Endothelial cell of umbilical vein (primary cell): ENCODE data around the gene BDKRB2. TPM values are rescaled to one million over a fixed set of nuclear protein-coding genes. Genes with fewer than 3 reads are reported as not detected.

ENCODE experiments used
- BruUV-seq: library from RNA; stranded (reverse); fragments of 400-500 nt; replicated peaks from 2 replicates; lab custom pipeline; 2021; lab: Mats Ljungman, UMichigan
- CTCF ChIA-PET: fragments of 300-600, 350-600 bp; sonication (Branson Sonifier 250); formaldehyde crosslinking; loops from one replicate; lab custom pipeline; 2021; ENCODE audit warnings: antibody characterized with exemption, inconsistent platforms; lab: Charles Lee
- POLR2A ChIA-PET: fragments of 300-600, 350-600 bp; sonication (Branson Sonifier 250); formaldehyde crosslinking; loops from one replicate; lab custom pipeline; 2021; ENCODE audit warnings: antibody characterized with exemption, inconsistent platforms; lab: Charles Lee
- DNase-seq: peaks from one replicate; pipeline ENCODE4 v3.0.0-alpha.2; 2011; ENCODE audit warnings: low read depth, low spot score
- FAIRE-seq: peaks from 2 replicates; lab custom pipeline; 2011; peaks lifted over from hg19 to GRCh38; lab: Jason Lieb, UNC
- H2AFZ ChIP-seq: 2 replicates; pipeline ENCODE4 v1.6.0; 2012; ENCODE audit warnings: low read depth, low read length, control low read depth, inconsistent platforms
- H3K27ac ChIP-seq: 2 replicates; pipeline ENCODE4 v1.5.1; 2011; ENCODE audit warnings: low read depth, mild to moderate bottlenecking, control low read depth, low read length, moderate library complexity; ENCODE audit not compliant: insufficient read depth
- H3K27me3 ChIP-seq, 2 experiments: 2 replicates each; pipeline versions ENCODE4 v1.6.0 to v1.6.1; 2011; ENCODE audit warnings: low read length in 2 of 2, mixed read lengths in 1 of 2; ENCODE audit not compliant: control insufficient read depth in 2 of 2, insufficient read depth in 2 of 2
- H3K36me3 ChIP-seq, 2 experiments: 2 replicates in 1 of 2; 3 replicates in 1 of 2; pipeline ENCODE4 v1.5.1; 2011; ENCODE audit warnings: low read length in 2 of 2, mild to moderate bottlenecking in 1 of 2, moderate library complexity in 1 of 2; ENCODE audit not compliant: control insufficient read depth in 2 of 2, insufficient read depth in 2 of 2; ENCODE audit errors: extremely low read depth in 1 of 2
- H3K4me1 ChIP-seq: 3 replicates; pipeline ENCODE4 v1.5.1; 2011; ENCODE audit warnings: mild to moderate bottlenecking, low read length; ENCODE audit not compliant: control insufficient read depth, insufficient read depth; ENCODE audit errors: extremely low read depth
- H3K4me2 ChIP-seq: 2 replicates; pipeline ENCODE4 v1.6.1; 2011; ENCODE audit warnings: low read length, control low read depth, mixed read lengths; ENCODE audit not compliant: insufficient read depth
- H3K4me3 ChIP-seq, 3 experiments: fragments of 200-600 bp in 1 of 3; sonication (generic), shearing (Covaris generic) in 1 of 3; replicated peaks in 1 of 3; 2 replicates each; pipeline ENCODE4 v1.5.1; 2011 to 2016; ENCODE audit warnings: control low read depth in 3 of 3, low read length in 3 of 3, mild to moderate bottlenecking in 2 of 3, inconsistent platforms in 1 of 3, low read depth in 1 of 3, moderate library complexity in 1 of 3; ENCODE audit not compliant: insufficient read depth in 1 of 3
- H3K79me2 ChIP-seq: 2 replicates; pipeline ENCODE4 v1.6.0; 2012; ENCODE audit warnings: low read length, inconsistent platforms; ENCODE audit not compliant: control insufficient read depth, insufficient read depth
- H3K9ac ChIP-seq: replicated peaks from 2 replicates; pipeline ENCODE3; 2011; ENCODE audit warnings: low read length, control low read depth; ENCODE audit not compliant: insufficient read depth; ENCODE audit errors: extremely low read depth
- H3K9me1 ChIP-seq: replicated peaks from 3 replicates; pipeline ENCODE4 v1.6.0; 2011; ENCODE audit warnings: mild to moderate bottlenecking, low read length; ENCODE audit not compliant: control insufficient read depth, insufficient read depth; ENCODE audit errors: extremely low read depth
- H3K9me3 ChIP-seq: replicated peaks from 2 replicates; pipeline ENCODE4 v1.5.1; 2012; ENCODE audit warnings: low read length, inconsistent platforms; ENCODE audit not compliant: control insufficient read depth, insufficient read depth
- H4K20me1 ChIP-seq: replicated peaks from 2 replicates; pipeline ENCODE3; 2011; ENCODE audit warnings: mild to moderate bottlenecking, low read length; ENCODE audit not compliant: control insufficient read depth, insufficient read depth; ENCODE audit errors: extremely low read depth
- CTCF ChIP-seq, 2 donors: IDR thresholded peaks; 1 replicate in 1 of 2; 2 replicates in 1 of 2; pipeline ENCODE4 v1.5.1; 2011; ENCODE audit warnings: low read length in 2 of 2, mild to moderate bottlenecking in 2 of 2, moderate library complexity in 2 of 2, control low read depth in 1 of 2, inconsistent platforms in 1 of 2, low read depth in 1 of 2; ENCODE audit not compliant: insufficient read depth in 1 of 2; ENCODE audit errors: extremely low read depth in 1 of 2
- EZH2 ChIP-seq: IDR thresholded peaks from 2 replicates; pipeline ENCODE4 v1.6.1; 2012; ENCODE audit warnings: borderline replicate concordance, low read depth, mild to moderate bottlenecking, moderate library complexity, low read length, inconsistent platforms; ENCODE audit not compliant: severe bottlenecking
- FOS ChIP-seq: IDR thresholded peaks from 2 replicates; pipeline ENCODE4 v1.6.1; 2011; ENCODE audit warnings: mild to moderate bottlenecking, low read length, moderate library complexity, borderline replicate concordance; ENCODE audit not compliant: insufficient read depth
- GATA2 ChIP-seq: IDR thresholded peaks from 2 replicates; pipeline ENCODE4 v1.7.0; 2011; ENCODE audit warnings: low read depth, mild to moderate bottlenecking, moderate library complexity, mixed read lengths, low read length; ENCODE audit not compliant: insufficient read length, insufficient read depth
- JUN ChIP-seq: IDR thresholded peaks from 2 replicates; pipeline ENCODE4 v1.6.1; 2011; ENCODE audit warnings: borderline replicate concordance, low read depth; ENCODE audit not compliant: insufficient read length, insufficient read depth
- POLR2A ChIP-seq: IDR thresholded peaks from 2 replicates; pipeline ENCODE4 v1.6.1; 2012; ENCODE audit warnings: low read depth, mild to moderate bottlenecking, control low read depth, low read length
- POLR2AphosphoS5 ChIP-seq: IDR thresholded peaks from 2 replicates; pipeline ENCODE4 v1.6.1; 2012; ENCODE audit warnings: low read depth, mild to moderate bottlenecking, control low read depth, low read length, moderate library complexity; ENCODE audit not compliant: insufficient read depth
- dilution Hi-C: fragments of 300-500 bp; cut with MboI; formaldehyde crosslinking; loops from one replicate; pipeline ENCODE4 v1.15.0; 2019; ENCODE audit warnings: low sequenced_read_pairs; ENCODE audit not compliant: extremely low pct_ligation_motif_present
- intact Hi-C: fragments of 100-400 bp; cut with micrococcal nuclease; formaldehyde crosslinking; loops from one replicate; pipeline ENCODE4 v1.10.0; 2022
- polyA plus RNA-seq, 4 experiments: library from polyadenylated mRNA; depleted of rRNA in 3 of 4; stranded (reverse) in 3 of 4; unstranded in 1 of 4; fragments of >200 nt; gene quantifications; 2 replicates each; pipeline versions ENCODE4 v1.2.1 to v1.2.3, GENCODE V29; 2011 to 2012; ENCODE audit warnings: missing spikeins in 1 of 4
- total RNA-seq: library from RNA; stranded (reverse); gene quantifications from 2 replicates; pipeline ENCODE4 v1.2.3, GENCODE V29; 2021
- TF ChIP-seq, protein P1 (sequence below): IDR thresholded peaks from 2 replicates; pipeline ENCODE4 v1.6.1; 2011; ENCODE audit not compliant: insufficient read depth, insufficient read length

The BDKRB2 gene
- total and polyA plus RNA-seq, 2 donors (not counting 3 experiments of a cell fraction or from before 2014, with no cell fraction given) = 0.22 to 0.77 TPM

DNA sequence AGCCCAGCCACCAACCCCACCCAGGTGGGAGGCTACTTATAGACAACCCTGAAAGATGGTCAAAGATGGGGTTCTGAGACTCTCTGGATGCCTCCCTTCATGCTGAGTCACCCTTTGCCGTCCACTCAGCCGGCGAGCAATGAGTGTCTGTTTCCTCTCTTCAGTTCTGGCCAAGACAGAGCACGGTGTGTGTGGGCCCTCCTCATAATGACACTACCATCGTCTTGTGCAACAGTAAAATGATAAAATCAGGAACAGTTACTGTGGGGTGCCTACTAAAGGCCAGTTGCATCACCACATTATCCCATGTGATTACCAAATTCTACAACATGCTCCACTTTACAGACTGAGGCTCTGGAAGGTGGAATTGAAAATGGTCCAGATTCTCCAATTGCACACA, 44.4 kb downstream of the BDKRB2 start:
- TF ChIP-seq POLR2AphosphoS5 (no peak), GATA2 (no peak), CTCF (IDR thresholded peaks at IDR 0.05; ENCODE audit: extremely low read depth in 1 of 2, insufficient read depth in 1 of 2, low read depth in 1 of 2, low read length in 2 of 2) (no peak), FOS (no peak), JUN (no peak), POLR2A (no peak), EZH2 (no peak)
- TF ChIP-seq, protein P1, sequence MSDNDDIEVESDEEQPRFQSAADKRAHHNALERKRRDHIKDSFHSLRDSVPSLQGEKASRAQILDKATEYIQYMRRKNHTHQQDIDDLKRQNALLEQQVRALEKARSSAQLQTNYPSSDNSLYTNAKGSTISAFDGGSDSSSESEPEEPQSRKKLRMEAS = no peak
- Histone ChIP-seq H3K9me1 (no peaks in the 10 kb centered on the region), H2AFZ (no peak overlapping the region), H3K79me2 (no peaks in the 10 kb centered on the region), H3K4me1 (no peaks in the 10 kb centered on the region), H3K27me3 (no peaks in the 10 kb centered on the region), H3K4me2 (no peak overlapping the region), H3K9ac (no peak overlapping the region), H3K36me3 (no peaks in the 10 kb centered on the region), H4K20me1 (no peaks in the 10 kb centered on the region), H3K27ac (no peak overlapping the region), H3K4me3 (no peak overlapping the region), H3K9me3 (no peaks in the 10 kb centered on the region)
- CTCF ChIA-PET = no interaction called here
- FAIRE-seq (no peak), DNase-seq (no peak)
- POLR2A ChIA-PET = no interaction called here
- intact Hi-C loops (no loop called here), dilution Hi-C loops (no loop called here)
- BruUV-seq = no TSS peak
